ENCODE measurements around the gene CDS1. TPM values are rescaled to one million over a fixed set of nuclear protein-coding genes. Genes with fewer than 3 reads are reported as not detected.

The CDS1 gene
- total RNA-seq, 1 donor from 2014 or later: 7.6 TPM

Other genes starting within 250 kb of the CDS1 start
- gene NKX6-1, start 83.8 kb upstream of the CDS1 start, total RNA-seq: not detected in 2 replicates